SU-DHL-6 (cell line): Measurements from ENCODE around the gene GMDS.

ENCODE experiments used
- H2AFZ ChIP-seq: fragments of 200-600 bp; sonication (generic); 2 replicates; pipeline ENCODE4 v1.6.1; 2014; ENCODE audit warnings: low read depth, mild to moderate bottlenecking, moderate library complexity, mixed read lengths, antibody characterized with exemption, low read length; ENCODE audit not compliant: severe bottlenecking
- H3F3A ChIP-seq: fragments of 200-600 bp; shearing (Covaris generic); 2 replicates; pipeline ENCODE4 v1.6.0; 2016; ENCODE audit warnings: antibody characterized with exemption, mild to moderate bottlenecking; ENCODE audit not compliant: insufficient read depth
- H3K27ac ChIP-seq: fragments of 200-600 bp; sonication (generic); 2 replicates; pipeline ENCODE4 v1.5.1; 2016; ENCODE audit warnings: low read depth, mild to moderate bottlenecking, low read length, moderate library complexity, mixed read lengths
- H3K27me3 ChIP-seq: fragments of 200-600 bp; sonication (generic), shearing (Covaris generic); 2 replicates; pipeline ENCODE4 v1.6.0; 2014; ENCODE audit warnings: mild to moderate bottlenecking, low read length
- H3K36me3 ChIP-seq: fragments of 200-600 bp; sonication (generic); 2 replicates; pipeline ENCODE4 v1.6.1; 2014; ENCODE audit warnings: mild to moderate bottlenecking, low read length, mixed read lengths
- H3K4me2 ChIP-seq: fragments of 300-600, 200-600 bp; shearing (Covaris generic), sonication (generic); 2 replicates; pipeline ENCODE4 v1.6.0; 2014; ENCODE audit warnings: low read length, low read depth, mild to moderate bottlenecking; ENCODE audit not compliant: poor library complexity, severe bottlenecking
- H3K4me3 ChIP-seq: fragments of 200-600 bp; sonication (generic); 2 replicates; pipeline ENCODE4 v1.5.1; 2014; ENCODE audit warnings: antibody characterized with exemption, low read length, mild to moderate bottlenecking, mixed read lengths; ENCODE audit not compliant: insufficient read depth, poor library complexity, severe bottlenecking
- H3K79me2 ChIP-seq: fragments of 200-600 bp; sonication (generic); 2 replicates; pipeline ENCODE4 v1.6.1; 2014; ENCODE audit warnings: mild to moderate bottlenecking, low read length, moderate library complexity; ENCODE audit not compliant: insufficient read depth
- H3K9ac ChIP-seq: fragments of 200-600 bp; sonication (generic); 2 replicates; pipeline ENCODE4 v1.7.0; 2014; ENCODE audit warnings: mild to moderate bottlenecking, low read length
- H3K9me2 ChIP-seq: fragments of 200-600 bp; sonication (generic); replicated peaks from 2 replicates; pipeline ENCODE4 v1.6.1; 2014; ENCODE audit warnings: low read length; ENCODE audit not compliant: insufficient read depth
- H3K9me3 ChIP-seq: fragments of 200-600 bp; sonication (generic); 2 replicates; pipeline ENCODE4 v1.6.1; 2014; ENCODE audit warnings: low read length, mixed read lengths; ENCODE audit not compliant: insufficient read depth
- H4K20me1 ChIP-seq: fragments of 200-600 bp; sonication (generic); 2 replicates; pipeline ENCODE4 v1.6.1; 2014; ENCODE audit warnings: low read depth, mild to moderate bottlenecking, antibody characterized with exemption, low read length, moderate library complexity, mixed read lengths
- EZH2phosphoT487 ChIP-seq: fragments of 200-600 bp; sonication (generic), shearing (Covaris generic); conservative IDR thresholded peaks from 2 replicates; pipeline ENCODE4 v1.6.1; 2018; ENCODE audit warnings: mild to moderate bottlenecking, antibody characterized with exemption, low read length, moderate library complexity, mixed read lengths
- TF ChIP-seq, protein P1 (sequence below): fragments of 200-600 bp; sonication (generic); IDR thresholded peaks from one replicate; pipeline ENCODE4 v1.5.1; 2017; ENCODE audit warnings: antibody characterized with exemption, mild to moderate bottlenecking, low read length, moderate library complexity; ENCODE audit not compliant: insufficient read depth, poor library complexity, severe bottlenecking

Gene GMDS

DNA sequence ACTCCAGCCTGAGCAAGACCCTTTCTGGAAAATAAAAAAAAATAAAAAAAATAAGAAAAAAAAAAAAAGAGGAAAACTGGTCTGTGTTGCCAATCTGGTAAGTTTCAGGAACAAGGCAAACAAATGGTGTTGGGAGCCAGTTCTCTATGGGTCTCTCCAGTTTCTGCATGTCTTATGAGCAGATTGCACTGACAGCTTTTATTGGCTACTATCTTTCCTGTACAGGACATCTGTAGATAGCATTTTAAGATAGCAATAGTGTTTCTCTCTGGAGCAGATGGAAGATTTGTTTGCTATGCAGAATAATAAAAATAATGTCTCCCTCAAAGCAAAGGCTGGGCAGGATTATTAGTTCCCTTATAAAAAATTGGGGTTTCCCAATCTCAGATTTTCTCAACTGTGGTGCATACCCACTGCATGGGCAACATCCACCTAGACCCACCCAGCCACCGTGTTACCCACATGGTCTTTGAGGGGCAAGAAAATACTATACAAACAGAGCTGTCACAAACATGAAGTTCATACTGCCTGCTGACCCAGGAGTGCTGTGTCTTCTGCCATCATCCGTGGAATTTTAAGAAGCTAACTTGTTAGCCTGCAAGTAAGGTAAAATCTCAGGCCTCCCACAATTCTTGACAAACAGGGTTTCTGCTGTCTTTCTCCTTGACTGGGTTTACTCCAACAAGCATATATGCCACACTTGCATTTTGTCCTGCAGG is 9.5 kb downstream of the GMDS start:
- Histone ChIP-seq H3F3A (no peaks in the 10 kb centered on the region), H2AFZ (no peak overlapping the region), H3K9me2 (no peaks in the 10 kb centered on the region), H3K27ac (no peak overlapping the region), H3K9me3 (no peaks in the 10 kb centered on the region), H3K79me2 (peaks cover 3% of the 10 kb centered on the region; the same call in 1 of the 2 replicates), H3K9ac (no peak overlapping the region), H3K36me3 (no peaks in the 10 kb centered on the region), H4K20me1 (0 out of 2 replicates have a peak, but pooled peaks cover 7% of the 10 kb centered on the region), H3K4me2 (no peak overlapping the region), H3K27me3 (no peaks in the 10 kb centered on the region), H3K4me3 (no peak overlapping the region)
- TF ChIP-seq EZH2phosphoT487, result no peak
- TF ChIP-seq, protein P1, sequence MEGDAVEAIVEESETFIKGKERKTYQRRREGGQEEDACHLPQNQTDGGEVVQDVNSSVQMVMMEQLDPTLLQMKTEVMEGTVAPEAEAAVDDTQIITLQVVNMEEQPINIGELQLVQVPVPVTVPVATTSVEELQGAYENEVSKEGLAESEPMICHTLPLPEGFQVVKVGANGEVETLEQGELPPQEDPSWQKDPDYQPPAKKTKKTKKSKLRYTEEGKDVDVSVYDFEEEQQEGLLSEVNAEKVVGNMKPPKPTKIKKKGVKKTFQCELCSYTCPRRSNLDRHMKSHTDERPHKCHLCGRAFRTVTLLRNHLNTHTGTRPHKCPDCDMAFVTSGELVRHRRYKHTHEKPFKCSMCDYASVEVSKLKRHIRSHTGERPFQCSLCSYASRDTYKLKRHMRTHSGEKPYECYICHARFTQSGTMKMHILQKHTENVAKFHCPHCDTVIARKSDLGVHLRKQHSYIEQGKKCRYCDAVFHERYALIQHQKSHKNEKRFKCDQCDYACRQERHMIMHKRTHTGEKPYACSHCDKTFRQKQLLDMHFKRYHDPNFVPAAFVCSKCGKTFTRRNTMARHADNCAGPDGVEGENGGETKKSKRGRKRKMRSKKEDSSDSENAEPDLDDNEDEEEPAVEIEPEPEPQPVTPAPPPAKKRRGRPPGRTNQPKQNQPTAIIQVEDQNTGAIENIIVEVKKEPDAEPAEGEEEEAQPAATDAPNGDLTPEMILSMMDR, result no peak

DNA sequence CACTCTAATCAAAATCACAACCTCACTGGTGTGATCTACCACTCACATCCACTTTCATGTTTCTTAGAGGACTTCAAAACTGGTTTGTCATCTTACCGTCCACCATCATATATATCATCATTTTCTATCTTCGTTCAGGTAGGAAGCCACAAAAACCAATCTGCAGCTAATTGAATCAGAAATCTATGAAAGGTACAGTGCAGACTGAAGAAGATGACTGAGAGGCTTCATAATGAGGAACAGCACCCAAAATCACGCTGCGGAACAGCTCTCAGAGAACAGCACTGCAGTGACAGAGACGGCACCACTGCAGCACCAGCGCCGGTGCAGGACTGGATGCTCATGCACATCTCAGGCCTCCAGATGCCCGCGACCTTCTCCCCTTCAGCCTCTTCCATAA is 13.0 kb downstream of the GMDS start:
- Histone ChIP-seq H3K79me2 (0 out of 2 replicates have a peak, but pooled peaks cover 7% of the 10 kb centered on the region), H3K4me2 (no peak overlapping the region), H3K9ac (no peak overlapping the region), H3K36me3 (no peaks in the 10 kb centered on the region), H3K9me3 (no peaks in the 10 kb centered on the region), H2AFZ (no peak overlapping the region), H4K20me1 (peaks cover 10% of the 10 kb centered on the region), H3K4me3 (no peak overlapping the region), H3K27me3 (no peaks in the 10 kb centered on the region), H3F3A (no peaks in the 10 kb centered on the region), H3K27ac (no peak overlapping the region), H3K9me2 (no peaks in the 10 kb centered on the region)
- TF ChIP-seq EZH2phosphoT487, result no peak
- TF ChIP-seq, protein P1, result no peak

DNA sequence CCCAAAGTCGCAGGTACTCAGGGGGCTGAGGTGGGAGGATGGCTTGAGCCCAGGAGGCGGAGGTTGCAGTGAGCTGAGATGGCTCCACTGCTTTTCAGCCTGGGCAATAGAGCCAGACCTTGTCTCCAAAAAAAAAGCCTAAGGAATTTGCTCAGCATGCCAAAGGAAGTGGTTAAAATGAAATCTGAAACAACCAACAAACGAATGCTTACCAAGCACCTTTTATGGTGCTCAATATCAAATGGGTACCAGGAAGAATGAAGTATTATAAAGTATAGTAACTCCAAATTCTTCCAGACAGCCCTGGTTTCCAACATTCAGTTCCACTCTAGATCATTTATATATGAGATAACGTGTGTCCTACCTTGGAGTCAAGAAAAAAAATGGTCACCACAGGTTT is 14.0 kb downstream of the GMDS start:
- Histone ChIP-seq H3K27me3 (no peaks in the 10 kb centered on the region), H4K20me1 (peaks cover 10% of the 10 kb centered on the region), H2AFZ (no peak overlapping the region), H3K36me3 (no peaks in the 10 kb centered on the region), H3K79me2 (0 out of 2 replicates have a peak, but pooled peaks cover 7% of the 10 kb centered on the region), H3F3A (no peaks in the 10 kb centered on the region), H3K9me2 (no peaks in the 10 kb centered on the region), H3K9me3 (no peaks in the 10 kb centered on the region), H3K9ac (no peak overlapping the region), H3K27ac (no peak overlapping the region), H3K4me2 (no peak overlapping the region), H3K4me3 (no peak overlapping the region)
- TF ChIP-seq, protein P1, result no peak
- no peak for TF ChIP-seq EZH2phosphoT487
